ENCODE data around the gene SLBP. TPM values are rescaled to one million over a fixed set of nuclear protein-coding genes. Genes with fewer than 3 reads are reported as not detected.
A peak's percentile ranks its signal among the peaks of the same experiment; 100 is the strongest.
"Not testable (repeated sequence)": the region's sequence is repeated elsewhere in the genome, so short reads cannot be mapped to it uniquely, and the experiment has no call there.

SLBP gene
- total and polyA plus RNA-seq, 4 donors, result 25.1 to 35.1 (median 26.3) TPM

GRCh38 chr4:1683261-1683735, 28.8 kb downstream of the SLBP start:
- Histone ChIP-seq H3K4me3 (ENCODE audit: low read length in 2 of 2) (peak overlapping the region; percentile 42 to 60), H3K27me3 (ENCODE audit: control insufficient read depth in 1 of 2, insufficient read depth in 2 of 2, low read length in 1 of 2) (no peaks in the 10 kb centered on the region), H3K36me3 (ENCODE audit: control insufficient read depth in 1 of 2, insufficient read depth in 2 of 2, low read length in 1 of 2) (no peaks in the 10 kb centered on the region), H3K9me3 (ENCODE audit: control insufficient read depth, low read length) (no peaks in the 10 kb centered on the region), H3K27ac (ENCODE audit: low read depth in 1 of 2, low read length in 2 of 2) (peak overlapping the region in 1 of 2 donors; percentile 58), H3K4me1 (ENCODE audit: control insufficient read depth in 1 of 2, insufficient read depth in 2 of 2, low read length in 2 of 2) (no peaks in the 10 kb centered on the region)
- no peak for DNase-seq
- intact Hi-C loops (cut with DNase I), result no loop called here
- ATAC-seq (ENCODE audit: low FRiP score), result peak; percentile 2
- WGBS, 2 donors, result 7% methylated on average over 13 of the region's 13 CpGs

- H3K9me3 ChIP-seq (ENCODE audit: control insufficient read depth, low read length), result no peaks in the 10 kb centered on the region
- 91 to 92% methylated on average over 13 of the region's 13 CpGs for WGBS, 2 donors
- no peak overlapping the region for H3K4me3 ChIP-seq (ENCODE audit: low read length in 2 of 2)
- ATAC-seq (ENCODE audit: low FRiP score) (no peak), DNase-seq (peak; percentile 20 to 69)
- H3K36me3 ChIP-seq (ENCODE audit: control insufficient read depth in 1 of 2, insufficient read depth in 2 of 2, low read length in 1 of 2), result no peaks in the 10 kb centered on the region
- H3K27me3 ChIP-seq (ENCODE audit: control insufficient read depth in 1 of 2, insufficient read depth in 2 of 2, low read length in 1 of 2), result no peaks in the 10 kb centered on the region
- intact Hi-C loops (cut with DNase I), result no loop called here
- H3K4me1 ChIP-seq (ENCODE audit: control insufficient read depth in 1 of 2, insufficient read depth in 2 of 2, low read length in 2 of 2), result no peaks in the 10 kb centered on the region
- peak overlapping the region in 1 of 2 donors; percentile 29 for H3K27ac ChIP-seq (ENCODE audit: low read depth in 1 of 2, low read length in 2 of 2)
Measured at GRCh38 chr4:1682860-1683259, 29.3 kb downstream of the SLBP start.

GRCh38 chr4:1678244-1678643, 33.9 kb downstream of the SLBP start:
- Histone ChIP-seq H3K27me3 (ENCODE audit: control insufficient read depth in 1 of 2, insufficient read depth in 2 of 2, low read length in 1 of 2) (no peaks in the 10 kb centered on the region), H3K27ac (ENCODE audit: low read depth in 1 of 2, low read length in 2 of 2) (no peak overlapping the region), H3K9me3 (ENCODE audit: control insufficient read depth, low read length) (no peaks in the 10 kb centered on the region), H3K36me3 (ENCODE audit: control insufficient read depth in 1 of 2, insufficient read depth in 2 of 2, low read length in 1 of 2) (no peaks in the 10 kb centered on the region), H3K4me1 (ENCODE audit: control insufficient read depth in 1 of 2, insufficient read depth in 2 of 2, low read length in 2 of 2) (no peaks in the 10 kb centered on the region), H3K4me3 (ENCODE audit: low read length in 2 of 2) (no peak overlapping the region)
- DNase-seq, result no peak
- intact Hi-C loops (cut with DNase I), result no loop called here
- whole genome bisulfite sequencing, 2 donors, result 89 to 90% methylated on average over 5 of the region's 5 CpGs
- no peak for ATAC-seq (ENCODE audit: low FRiP score)

GRCh38 chr4:1676605-1677525, 35.3 kb downstream of the SLBP start:
- H3K27me3 ChIP-seq (ENCODE audit: control insufficient read depth in 1 of 2, insufficient read depth in 2 of 2, low read length in 1 of 2), result no peaks in the 10 kb centered on the region
- no peaks in the 10 kb centered on the region for H3K4me1 ChIP-seq (ENCODE audit: control insufficient read depth in 1 of 2, insufficient read depth in 2 of 2, low read length in 2 of 2)
- 81 to 82% methylated on average over 25 of the region's 25 CpGs for WGBS, 2 donors
- H3K36me3 ChIP-seq (ENCODE audit: control insufficient read depth in 1 of 2, insufficient read depth in 2 of 2, low read length in 1 of 2), result no peaks in the 10 kb centered on the region
- H3K9me3 ChIP-seq (ENCODE audit: control insufficient read depth, low read length), result no peaks in the 10 kb centered on the region
- no peak for DNase-seq
- intact Hi-C loops (cut with DNase I), result no loop called here
- H3K27ac ChIP-seq (ENCODE audit: low read depth in 1 of 2, low read length in 2 of 2), result no peak overlapping the region
- no peak for ATAC-seq (ENCODE audit: low FRiP score)
- no peak overlapping the region for H3K4me3 ChIP-seq (ENCODE audit: low read length in 2 of 2)

- ATAC-seq (ENCODE audit: low FRiP score) (no peak), DNase-seq (no peak)
- intact Hi-C loops (cut with DNase I), result no loop called here
- no peaks in the 10 kb centered on the region for H3K9me3 ChIP-seq (ENCODE audit: control insufficient read depth, low read length)
- H3K4me1 ChIP-seq (ENCODE audit: control insufficient read depth in 1 of 2, insufficient read depth in 2 of 2, low read length in 2 of 2), result no peaks in the 10 kb centered on the region
- no peak overlapping the region for H3K4me3 ChIP-seq (ENCODE audit: low read length in 2 of 2)
- no peaks in the 10 kb centered on the region for H3K36me3 ChIP-seq (ENCODE audit: control insufficient read depth in 1 of 2, insufficient read depth in 2 of 2, low read length in 1 of 2)
- H3K27me3 ChIP-seq (ENCODE audit: control insufficient read depth in 1 of 2, insufficient read depth in 2 of 2, low read length in 1 of 2), result no peaks in the 10 kb centered on the region
- no peak overlapping the region for H3K27ac ChIP-seq (ENCODE audit: low read depth in 1 of 2, low read length in 2 of 2)
- 79 to 83% methylated on average over 10 of the region's 10 CpGs for WGBS, 2 donors
Measured at GRCh38 chr4:1675802-1676137, 36.3 kb downstream of the SLBP start.

- WGBS, 2 donors, result 83 to 85% methylated on average over 19 of the region's 19 CpGs
- ATAC-seq (ENCODE audit: low FRiP score) (no peak), DNase-seq (no peak)
- Histone ChIP-seq H3K9me3 (ENCODE audit: control insufficient read depth, low read length) (no peaks in the 10 kb centered on the region), H3K27me3 (ENCODE audit: control insufficient read depth in 1 of 2, insufficient read depth in 2 of 2, low read length in 1 of 2) (no peaks in the 10 kb centered on the region), H3K36me3 (ENCODE audit: control insufficient read depth in 1 of 2, insufficient read depth in 2 of 2, low read length in 1 of 2) (no peaks in the 10 kb centered on the region), H3K27ac (ENCODE audit: low read depth in 1 of 2, low read length in 2 of 2) (no peak overlapping the region), H3K4me1 (ENCODE audit: control insufficient read depth in 1 of 2, insufficient read depth in 2 of 2, low read length in 2 of 2) (no peaks in the 10 kb centered on the region), H3K4me3 (ENCODE audit: low read length in 2 of 2) (no peak overlapping the region)
- intact Hi-C loops (cut with DNase I), result no loop called here
Measured at GRCh38 chr4:1675136-1675801, 36.9 kb downstream of the SLBP start.

- DNase-seq (no peak), ATAC-seq (ENCODE audit: low FRiP score) (no peak)
- intact Hi-C loops (cut with DNase I), result no loop called here
- Histone ChIP-seq H3K4me1 (ENCODE audit: control insufficient read depth in 1 of 2, insufficient read depth in 2 of 2, low read length in 2 of 2) (no peaks in the 10 kb centered on the region), H3K9me3 (ENCODE audit: control insufficient read depth, low read length) (no peaks in the 10 kb centered on the region), H3K4me3 (ENCODE audit: low read length in 2 of 2) (no peak overlapping the region), H3K27ac (ENCODE audit: low read depth in 1 of 2, low read length in 2 of 2) (no peak overlapping the region), H3K36me3 (ENCODE audit: control insufficient read depth in 1 of 2, insufficient read depth in 2 of 2, low read length in 1 of 2) (no peaks in the 10 kb centered on the region), H3K27me3 (ENCODE audit: control insufficient read depth in 1 of 2, insufficient read depth in 2 of 2, low read length in 1 of 2) (no peaks in the 10 kb centered on the region)
- 56 to 62% methylated on average over 9 of the region's 9 CpGs for WGBS, 2 donors
Measured at GRCh38 chr4:1674682-1675081, 37.4 kb downstream of the SLBP start.

GRCh38 chr4:1673671-1674070, 38.4 kb downstream of the SLBP start:
- H3K27ac ChIP-seq (ENCODE audit: low read depth in 1 of 2, low read length in 2 of 2), result no peak overlapping the region
- intact Hi-C loops (cut with DNase I), result no loop called here
- no peaks in the 10 kb centered on the region for H3K27me3 ChIP-seq (ENCODE audit: control insufficient read depth in 1 of 2, insufficient read depth in 2 of 2, low read length in 1 of 2)
- H3K4me3 ChIP-seq (ENCODE audit: low read length in 2 of 2), result no peak overlapping the region
- H3K4me1 ChIP-seq (ENCODE audit: control insufficient read depth in 1 of 2, insufficient read depth in 2 of 2, low read length in 2 of 2), result no peaks in the 10 kb centered on the region
- WGBS, 2 donors, result 88 to 90% methylated on average over 20 of the region's 20 CpGs
- H3K9me3 ChIP-seq (ENCODE audit: control insufficient read depth, low read length), result no peaks in the 10 kb centered on the region
- no peaks in the 10 kb centered on the region for H3K36me3 ChIP-seq (ENCODE audit: control insufficient read depth in 1 of 2, insufficient read depth in 2 of 2, low read length in 1 of 2)
- DNase-seq (no peak), ATAC-seq (ENCODE audit: low FRiP score) (no peak)

- H3K4me3 ChIP-seq (ENCODE audit: low read length in 2 of 2); H3K36me3 ChIP-seq (ENCODE audit: control insufficient read depth in 1 of 2, insufficient read depth in 2 of 2, low read length in 1 of 2); H3K27me3 ChIP-seq (ENCODE audit: control insufficient read depth in 1 of 2, insufficient read depth in 2 of 2, low read length in 1 of 2); H3K9me3 ChIP-seq (ENCODE audit: control insufficient read depth, low read length); H3K27ac ChIP-seq (ENCODE audit: low read depth in 1 of 2, low read length in 2 of 2); DNase-seq; ATAC-seq (ENCODE audit: low FRiP score); intact Hi-C loops (cut with DNase I); H3K4me1 ChIP-seq (ENCODE audit: control insufficient read depth in 1 of 2, insufficient read depth in 2 of 2, low read length in 2 of 2): not testable (repeated sequence)
- 92 to 95% methylated on average over 19 to 20 of the region's 20 CpGs for WGBS, 2 donors
Measured at GRCh38 chr4:1671011-1671410, 41.1 kb downstream of the SLBP start.

All from aorta (tissue), 5 donors.